GM18868 (cell line): Measurements from ENCODE around the gene PSMD10.

ENCODE experiments used
- ATAC-seq: cut with Tn5 transposase; IDR thresholded peaks from one replicate; pipeline ENCODE4 v1.9.1; 2021; ENCODE audit warnings: mild to moderate bottlenecking, moderate library complexity; ENCODE audit not compliant: unreplicated experiment

PSMD10 gene

GRCh38 chrX:108072746-108073145 lies 18.6 kb downstream of the PSMD10 start:
- ATAC-seq: no peak

DNA sequence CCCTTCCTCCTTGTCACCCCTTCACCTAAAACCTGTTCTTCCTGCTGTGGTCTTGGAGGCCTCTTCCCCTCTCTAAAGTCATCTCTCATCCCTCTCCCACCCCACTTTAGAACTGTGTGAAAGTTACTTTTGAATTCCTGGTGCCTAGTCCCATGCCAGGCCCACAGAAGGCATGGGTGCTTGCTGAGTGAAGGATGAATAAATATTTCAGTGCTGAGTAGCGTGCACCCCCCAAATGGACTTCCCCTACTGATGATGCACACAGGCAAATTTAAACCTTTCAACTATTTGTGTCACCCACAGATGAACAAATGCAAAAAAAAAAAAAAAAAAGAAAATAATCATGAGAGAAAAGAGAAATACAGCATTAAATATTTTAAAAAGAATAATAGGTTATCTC lies 19.8 kb downstream of the PSMD10 start:
- ATAC-seq: peak; percentile 58

- no peak for ATAC-seq
These were observed 20.5 kb downstream of the PSMD10 start for GRCh38 chrX:108070891-108071290.

- ATAC-seq: no peak
These were observed 23.2 kb downstream of the PSMD10 start for GRCh38 chrX:108068121-108068520.

DNA sequence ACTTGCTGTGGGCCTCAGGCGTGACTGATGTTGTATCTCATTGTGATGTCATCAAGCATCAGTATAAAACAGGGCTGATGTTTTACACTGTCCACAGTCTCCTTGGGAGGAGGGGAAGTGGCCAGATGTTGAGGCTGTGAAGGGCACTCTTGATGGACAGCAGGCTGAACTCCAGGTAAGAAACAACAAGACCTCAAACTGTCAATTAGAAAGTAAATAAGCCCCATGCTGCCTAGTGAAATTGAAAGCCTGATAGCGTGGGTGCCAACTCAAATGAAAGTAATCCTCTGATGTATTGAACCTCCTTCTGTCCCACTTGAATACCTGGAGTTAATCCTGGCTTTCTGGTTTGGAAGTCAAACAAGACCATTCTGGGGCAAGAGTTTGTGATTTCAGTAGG lies 26.7 kb downstream of the PSMD10 start:
- ATAC-seq: peak; percentile 65

GRCh38 chrX:108064001-108064400 lies 27.3 kb downstream of the PSMD10 start:
- ATAC-seq: peak; percentile 74

DNA sequence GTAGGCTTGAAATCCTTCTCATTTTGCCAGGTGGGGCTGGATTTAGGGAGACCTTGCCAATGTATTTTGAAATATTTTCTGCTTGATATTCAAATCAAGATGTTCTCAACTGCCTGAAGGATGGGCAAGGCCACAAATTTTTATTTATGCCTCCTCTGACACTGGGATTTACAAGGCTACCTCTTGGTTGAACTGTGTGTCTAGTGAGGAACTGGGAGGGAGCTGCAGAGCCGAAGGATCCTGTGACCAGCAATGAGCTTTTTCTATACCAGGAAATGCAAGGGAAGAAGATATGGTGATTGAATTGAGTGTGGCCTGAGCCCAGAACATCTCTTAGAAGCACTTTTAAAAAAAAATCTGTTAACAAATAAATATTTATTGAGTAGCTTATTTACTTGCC lies 31.5 kb downstream of the PSMD10 start:
- ATAC-seq: no peak

- no peak for ATAC-seq
These were observed 35.8 kb downstream of the PSMD10 start for GRCh38 chrX:108055546-108055945.

GRCh38 chrX:108053218-108053617 lies 38.1 kb downstream of the PSMD10 start:
- peak; percentile 79 for ATAC-seq

DNA sequence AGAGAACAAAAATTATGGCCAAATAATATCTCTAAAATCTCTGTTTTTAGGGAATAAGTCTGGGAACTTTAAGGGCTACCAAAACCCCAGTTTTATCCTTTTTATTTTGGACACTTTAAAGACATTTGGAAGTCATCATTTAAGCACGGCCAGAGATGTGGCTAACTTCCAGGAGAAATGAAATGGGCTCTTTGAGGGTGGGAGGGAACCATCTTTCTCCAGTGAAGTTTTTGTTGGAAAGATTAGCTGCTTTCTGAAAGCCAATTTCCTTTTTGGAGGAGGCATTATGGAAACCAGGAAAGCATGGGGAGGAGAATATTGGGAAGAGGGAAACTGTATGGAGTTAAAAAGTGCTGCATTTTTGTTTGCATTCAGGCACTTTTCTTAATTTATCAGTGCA lies 41.7 kb downstream of the PSMD10 start:
- no peak for ATAC-seq

DNA sequence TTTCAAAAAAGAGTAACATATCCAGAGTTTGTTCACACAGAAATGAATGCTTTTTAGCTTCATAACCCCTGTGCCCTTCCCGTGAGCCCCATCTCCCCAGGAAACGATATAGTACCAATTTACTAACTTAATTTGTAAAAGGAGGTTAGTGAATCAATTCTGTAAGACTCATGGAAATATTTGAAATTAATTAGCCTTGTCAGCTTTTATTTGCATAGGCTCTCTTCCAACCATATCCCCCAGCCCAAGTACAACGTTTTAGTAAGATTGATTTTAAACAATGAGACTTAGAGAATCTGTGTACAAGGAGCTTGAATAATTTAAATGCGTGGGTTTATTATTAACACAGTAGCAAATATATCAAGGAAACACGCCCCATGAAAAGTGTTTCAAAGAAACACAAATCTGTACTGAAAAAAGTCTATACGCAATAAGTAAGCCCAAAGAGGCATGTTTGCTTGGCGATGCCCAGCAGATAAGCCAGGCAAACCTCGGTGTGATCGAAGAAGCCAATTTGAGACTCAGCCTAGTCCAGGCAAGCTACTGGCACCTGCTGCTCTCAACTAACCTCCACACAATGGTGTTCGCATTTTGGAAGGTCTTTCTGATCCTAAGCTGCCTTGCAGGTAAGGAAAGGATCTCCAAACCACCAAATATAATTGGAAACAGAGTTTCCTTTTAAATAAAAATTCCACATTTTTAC lies 46.6 kb downstream of the PSMD10 start, which contains the start of gene VSIG1:
Gene VSIG1, plus strand, starts transcription at position 512 of the 703 bp plus-strand sequence. Its CDS starts 66 bp downstream, at position 578.
- no peak for ATAC-seq

DNA sequence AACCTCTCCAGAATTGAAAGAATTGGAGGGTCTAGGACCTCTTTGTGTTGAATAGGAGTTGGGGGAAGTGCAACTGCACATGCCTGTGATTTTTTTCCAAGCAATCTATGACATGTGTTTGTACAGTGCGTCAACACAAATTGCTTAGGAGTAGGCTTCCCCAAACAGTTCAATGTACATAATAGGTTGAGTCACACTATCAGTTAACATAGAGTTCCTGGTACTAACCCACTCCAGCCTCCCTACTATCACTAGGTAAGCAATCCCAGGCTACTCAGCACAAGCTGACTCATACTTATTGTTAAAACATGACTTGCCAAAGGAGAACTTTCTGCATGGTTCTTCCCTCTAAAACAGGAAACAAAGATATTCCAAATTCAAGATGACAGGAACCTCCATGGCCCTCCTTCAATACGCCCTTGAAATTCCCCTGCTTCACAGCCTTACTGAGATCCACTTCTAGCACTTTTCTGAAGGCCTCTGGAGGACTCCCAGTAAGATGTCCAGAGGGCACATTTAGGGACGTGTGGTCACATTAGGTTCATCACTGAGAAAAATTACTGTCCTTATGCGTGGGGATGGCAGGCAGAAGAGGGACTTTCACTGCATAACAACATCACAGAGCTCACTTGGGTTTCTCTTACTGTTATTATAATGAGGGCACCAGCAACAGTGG lies 54.9 kb downstream of the PSMD10 start:
- no peak for ATAC-seq

GRCh38 chrX:108034725-108035124 lies 56.6 kb downstream of the PSMD10 start:
- no peak for ATAC-seq
